Hepatocyte (in vitro differentiated cells): ENCODE measurements around the gene LSM4. TPM values are rescaled to one million over a fixed set of nuclear protein-coding genes. Genes with fewer than 3 reads are reported as not detected.

Source experiments
- DNase-seq: peaks from one replicate; pipeline ENCODE4 v3.0.0-alpha.2; 2016; ENCODE audit warnings: low spot score
- H2AFZ ChIP-seq: fragments of 200-600 bp; sonication (generic); 2 replicates; pipeline ENCODE4 v1.6.0; 2016; ENCODE audit warnings: antibody characterized with exemption, mild to moderate bottlenecking
- H3K27ac ChIP-seq: fragments of 200-600 bp; sonication (generic); 2 replicates; pipeline ENCODE4 v1.5.1; 2016; ENCODE audit warnings: mild to moderate bottlenecking
- H3K27me3 ChIP-seq: fragments of 200-600 bp; sonication (generic); 2 replicates; pipeline ENCODE4 v1.6.1; 2016
- H3K36me3 ChIP-seq: fragments of 200-600 bp; sonication (generic); replicated peaks from 2 replicates; pipeline ENCODE4 v1.5.1; 2016; ENCODE audit warnings: low read depth; ENCODE audit not compliant: insufficient read depth
- H3K4me1 ChIP-seq: fragments of 200-600 bp; sonication (generic); 2 replicates; pipeline ENCODE4 v1.5.1; 2016; ENCODE audit warnings: mild to moderate bottlenecking, moderate library complexity; ENCODE audit not compliant: insufficient read depth
- H3K4me2 ChIP-seq: fragments of 200-600 bp; sonication (generic); 2 replicates; pipeline ENCODE4 v1.6.0; 2016
- H3K4me3 ChIP-seq: fragments of 200-600 bp; sonication (generic); 2 replicates; pipeline ENCODE4 v1.5.1; 2016; ENCODE audit warnings: mild to moderate bottlenecking
- H3K79me2 ChIP-seq: fragments of 200-600 bp; sonication (generic); 2 replicates; pipeline ENCODE4 v1.6.0; 2017; ENCODE audit warnings: mild to moderate bottlenecking
- H3K9me2 ChIP-seq: fragments of 200-600 bp; sonication (generic); replicated peaks from 2 replicates; pipeline ENCODE4 v1.6.0; 2017; ENCODE audit warnings: mild to moderate bottlenecking; ENCODE audit not compliant: insufficient read depth
- H3K9me3 ChIP-seq: fragments of 200-600 bp; sonication (generic); 2 replicates; pipeline ENCODE4 v1.5.1; 2016; ENCODE audit warnings: low read depth, mild to moderate bottlenecking
- H4K20me1 ChIP-seq: fragments of 200-600 bp; sonication (generic); 2 replicates; pipeline ENCODE4 v1.6.0; 2016; ENCODE audit warnings: mild to moderate bottlenecking; ENCODE audit not compliant: insufficient read depth, poor library complexity, severe bottlenecking
- CTCF ChIP-seq: fragments of 200-600 bp; sonication (generic); IDR thresholded peaks from 2 replicates; pipeline ENCODE4 v1.5.1; 2016; ENCODE audit warnings: antibody characterized with exemption, mild to moderate bottlenecking; ENCODE audit not compliant: poor library complexity
- EZH2 ChIP-seq: fragments of 200-600 bp; sonication (generic); IDR thresholded peaks from 2 replicates; pipeline ENCODE4 v1.6.1; 2016; ENCODE audit warnings: antibody characterized with exemption, mild to moderate bottlenecking, borderline replicate concordance
- EZH2phosphoT487 ChIP-seq: fragments of 200-600 bp; sonication (generic); IDR thresholded peaks from one replicate; pipeline ENCODE4 v1.6.1; 2018; ENCODE audit warnings: antibody characterized with exemption, mild to moderate bottlenecking, low read depth, moderate library complexity; ENCODE audit not compliant: unreplicated experiment, severe bottlenecking
- WGBS: methylation state at CpG from one replicate; pipeline ENCODE4 v1.1.6; 2016; ENCODE audit warnings: low lambda C conversion rate; ENCODE audit errors: missing lambda C conversion rate; 5-methylcytosine and 5-hydroxymethylcytosine counted together
- polyA plus RNA-seq: library from polyadenylated mRNA; unstranded; fragments of >200 nt; fragmentation: Nextera tagmentation; extraction: Ambion mirVana; gene quantifications from 2 replicates; pipeline ENCODE4 v1.2.1, GENCODE V29; 2016
- total RNA-seq: library from RNA; depleted of rRNA; stranded (reverse); fragments of >200 nt; gene quantifications from 2 replicates; pipeline ENCODE4 v1.2.3, GENCODE V29; 2014

Gene LSM4
- total and polyA plus RNA-seq, 2 experiments from 2014 or later: 185 to 218 TPM

DNA sequence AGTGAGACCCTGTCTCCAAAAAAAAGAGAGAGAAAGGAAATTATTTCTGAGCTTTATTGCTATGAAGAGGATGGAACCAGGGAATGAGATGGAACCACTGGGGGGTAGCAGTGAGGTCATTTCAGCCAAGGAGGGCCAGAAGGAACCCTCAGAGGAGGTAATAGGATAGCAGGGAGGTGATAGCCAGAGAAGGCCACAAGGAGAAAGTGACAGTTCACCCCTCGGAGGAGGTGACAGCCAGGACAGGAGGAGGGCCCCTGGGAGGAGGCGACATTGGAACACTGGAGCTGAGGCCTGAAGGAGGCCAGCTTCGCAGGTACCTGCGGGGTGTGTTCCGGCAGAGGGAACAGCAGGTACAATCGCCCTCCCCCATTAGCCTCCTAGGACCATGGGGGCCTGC lies 16.8 kb upstream of the LSM4 start:
- H4K20me1 ChIP-seq: peaks cover 3% of the 10 kb centered on the region
- no peaks in the 10 kb centered on the region for H3K9me2 ChIP-seq
- DNase-seq: no peak
- H3K27me3 ChIP-seq: no peaks in the 10 kb centered on the region
- H3K4me1 ChIP-seq: peaks cover 5% of the 10 kb centered on the region
- H3K4me3 ChIP-seq: no peak overlapping the region
- TF ChIP-seq EZH2 (no peak), CTCF (peak; percentile 7), EZH2phosphoT487 (no peak)
- H3K79me2 ChIP-seq: peaks cover 19% of the 10 kb centered on the region
- H3K9me3 ChIP-seq: no peaks in the 10 kb centered on the region
- peak overlapping the region; percentile 93 for H3K4me2 ChIP-seq
- no peaks in the 10 kb centered on the region for H3K36me3 ChIP-seq
- no peak overlapping the region for H2AFZ ChIP-seq
- WGBS: 43% methylated on average over 6 of the region's 6 CpGs
- H3K27ac ChIP-seq: no peak overlapping the region

DNA sequence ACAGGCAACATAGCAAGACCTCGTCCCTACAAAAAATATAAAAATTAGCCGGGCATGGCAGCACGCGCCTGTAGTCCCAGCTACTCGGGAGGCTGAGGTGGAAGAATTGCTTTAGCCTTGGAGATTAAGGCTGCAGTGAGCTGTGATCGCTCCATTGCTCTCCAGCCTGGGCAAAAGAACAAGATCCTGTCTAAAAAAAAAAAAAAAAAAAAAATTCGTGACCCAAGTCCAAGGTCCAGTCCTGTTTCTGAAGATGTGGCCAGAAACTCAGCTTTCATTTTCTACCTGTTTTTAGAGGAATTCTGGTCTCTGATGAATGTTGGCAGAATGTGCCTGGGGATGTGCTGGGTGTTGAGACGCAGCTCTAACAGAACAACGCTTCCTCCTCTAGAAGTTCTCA lies 15.7 kb upstream of the LSM4 start:
- peaks cover 19% of the 10 kb centered on the region for H3K79me2 ChIP-seq
- no peaks in the 10 kb centered on the region for H3K27me3 ChIP-seq
- peak overlapping the region; percentile 80 for H3K27ac ChIP-seq
- TF ChIP-seq EZH2phosphoT487 (no peak), EZH2 (no peak)
- 83% methylated on average over 9 of the region's 9 CpGs for WGBS
- no peaks in the 10 kb centered on the region for H3K36me3 ChIP-seq
- H3K4me2 ChIP-seq: peak overlapping the region; percentile 37
- no peak for DNase-seq
- no peaks in the 10 kb centered on the region for H3K9me2 ChIP-seq
- peaks cover 3% of the 10 kb centered on the region for H4K20me1 ChIP-seq
- H3K9me3 ChIP-seq: no peaks in the 10 kb centered on the region
- H3K4me1 ChIP-seq: peaks cover 5% of the 10 kb centered on the region
- H2AFZ ChIP-seq: no peak overlapping the region
- no peak overlapping the region for H3K4me3 ChIP-seq

GRCh38 chr19:18336121-18336520 lies 13.2 kb upstream of the LSM4 start:
- WGBS: 67% methylated on average over 7 of the region's 7 CpGs
- TF ChIP-seq EZH2 (no peak), CTCF (no peak), EZH2phosphoT487 (no peak)
- H3K4me3 ChIP-seq: no peak overlapping the region
- peaks cover 5% of the 10 kb centered on the region for H3K4me1 ChIP-seq
- H2AFZ ChIP-seq: no peak overlapping the region
- H3K9me2 ChIP-seq: no peaks in the 10 kb centered on the region
- H3K9me3 ChIP-seq: no peaks in the 10 kb centered on the region
- H3K4me2 ChIP-seq: no peak overlapping the region
- H3K27me3 ChIP-seq: no peaks in the 10 kb centered on the region
- H4K20me1 ChIP-seq: no peaks in the 10 kb centered on the region
- H3K36me3 ChIP-seq: no peaks in the 10 kb centered on the region
- peaks cover 5% of the 10 kb centered on the region for H3K79me2 ChIP-seq
- no peak for DNase-seq
- H3K27ac ChIP-seq: no peak overlapping the region

- DNase-seq: no peak
- WGBS: 68% methylated on average over 6 of the region's 6 CpGs
- Histone ChIP-seq H3K27ac (peak overlapping the region; percentile 40), H4K20me1 (no peaks in the 10 kb centered on the region), H3K79me2 (no peaks in the 10 kb centered on the region), H3K4me3 (no peak overlapping the region), H3K9me3 (no peaks in the 10 kb centered on the region), H2AFZ (no peak overlapping the region), H3K36me3 (no peaks in the 10 kb centered on the region), H3K9me2 (no peaks in the 10 kb centered on the region), H3K27me3 (no peaks in the 10 kb centered on the region), H3K4me1 (peaks cover 7% of the 10 kb centered on the region), H3K4me2 (no peak overlapping the region)
- TF ChIP-seq CTCF (no peak), EZH2phosphoT487 (no peak), EZH2 (no peak)
Observed at GRCh38 chr19:18333680-18334079, 10.8 kb upstream of the LSM4 start.
